Activated CD4-positive, alpha-beta T cell treated with anti-CD3 and anti-CD28 coated beads for 4 hours (primary cell): ENCODE results near the gene ZSCAN21.

Experiments used
- DNase-seq, 2 donors: peaks; one replicate each; pipeline ENCODE4 v3.0.0-alpha.2; 2020

Gene ZSCAN21

DNA sequence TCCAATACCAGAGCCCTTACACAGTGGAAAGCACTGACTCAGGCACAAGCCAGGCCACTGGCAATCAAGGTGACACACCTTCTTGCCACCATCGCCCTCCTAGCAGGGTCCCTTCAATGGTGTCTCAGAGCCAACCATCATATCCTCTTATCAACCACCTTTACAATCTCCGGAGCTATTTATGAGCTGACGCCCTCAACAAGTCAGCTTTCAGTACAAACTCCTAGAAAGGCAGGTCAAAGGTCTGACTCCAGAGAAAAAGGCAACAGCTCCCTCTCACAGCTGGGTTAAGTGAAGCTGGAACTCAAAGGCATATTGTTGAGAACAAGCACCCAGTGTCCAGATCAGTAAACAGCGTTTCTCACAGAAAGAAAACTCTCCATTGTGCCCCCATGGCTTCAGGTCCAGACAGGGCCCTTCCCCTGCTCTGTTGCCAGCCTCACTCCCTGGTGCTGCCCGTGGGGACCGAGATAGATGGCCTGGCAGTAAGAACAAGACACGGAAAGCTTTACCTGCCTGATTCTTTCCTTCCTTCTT, 29.5 kb downstream of the ZSCAN21 start:
- no peak for DNase-seq

DNA sequence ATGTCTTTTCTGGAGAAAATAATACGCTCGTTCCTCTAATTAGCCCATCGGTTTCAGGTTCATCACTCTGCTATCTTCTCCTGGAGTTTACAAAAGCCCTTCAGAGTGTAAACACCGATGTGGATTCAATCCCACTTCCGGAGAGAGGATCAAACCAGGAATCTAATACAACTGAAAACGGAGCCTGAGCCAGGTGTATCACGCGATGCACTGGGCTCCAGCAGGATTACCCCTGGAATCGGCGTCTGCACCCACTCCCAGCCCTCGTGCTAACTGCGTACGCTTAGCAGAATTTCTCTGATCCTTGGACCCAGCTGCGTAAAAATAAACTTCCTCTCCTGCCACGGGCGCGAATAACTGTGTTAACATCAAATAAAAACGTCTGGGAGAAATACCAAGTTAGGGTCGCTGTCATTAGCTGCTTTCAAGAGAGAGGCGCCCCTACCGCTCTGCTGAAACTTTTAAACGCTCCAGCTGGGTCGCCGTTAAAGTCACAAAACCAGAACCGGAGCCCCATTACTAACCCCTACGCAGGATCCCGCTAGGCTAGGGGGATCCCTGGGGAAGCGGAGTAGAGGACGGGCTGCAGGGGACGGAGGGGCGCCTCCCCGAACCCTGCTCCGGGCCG, 31.4 kb downstream of the ZSCAN21 start:
- DNase-seq, result no peak

DNA sequence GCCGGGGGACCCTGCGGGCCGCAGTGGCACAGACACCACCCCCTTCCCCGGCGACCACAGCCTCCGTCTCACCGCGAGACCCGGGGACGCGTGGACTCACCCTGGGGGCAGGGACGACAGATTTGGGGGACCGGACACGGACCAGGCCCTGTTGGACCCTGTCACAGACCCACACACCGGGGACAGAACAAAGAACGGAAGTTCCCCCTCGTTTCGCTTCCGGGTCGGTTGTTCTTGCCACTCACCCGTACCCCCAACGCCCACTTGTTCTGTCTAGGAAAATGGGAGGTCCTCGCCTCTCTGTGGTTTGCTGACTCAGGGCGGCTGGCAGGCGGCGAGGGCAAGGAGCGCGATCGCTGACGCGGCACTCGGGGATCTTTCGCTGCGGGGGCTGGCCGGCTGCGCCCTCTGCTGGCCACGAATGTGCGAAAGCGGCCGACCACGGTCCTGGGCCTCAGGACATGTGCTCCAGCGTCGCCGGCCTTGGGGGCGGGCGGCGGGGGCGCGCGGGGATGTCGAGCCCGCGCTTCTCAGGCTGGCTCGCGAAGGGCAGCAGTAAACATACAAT, 32.0 kb downstream of the ZSCAN21 start, which contains the start of gene ZNF3:
TSS of gene ZNF3 (minus strand) at position 189 of the 568 bp plus-strand sequence. CDS start 4,366 bp downstream, outside the sequence.
- DNase-seq, result peak; percentile 97

DNA sequence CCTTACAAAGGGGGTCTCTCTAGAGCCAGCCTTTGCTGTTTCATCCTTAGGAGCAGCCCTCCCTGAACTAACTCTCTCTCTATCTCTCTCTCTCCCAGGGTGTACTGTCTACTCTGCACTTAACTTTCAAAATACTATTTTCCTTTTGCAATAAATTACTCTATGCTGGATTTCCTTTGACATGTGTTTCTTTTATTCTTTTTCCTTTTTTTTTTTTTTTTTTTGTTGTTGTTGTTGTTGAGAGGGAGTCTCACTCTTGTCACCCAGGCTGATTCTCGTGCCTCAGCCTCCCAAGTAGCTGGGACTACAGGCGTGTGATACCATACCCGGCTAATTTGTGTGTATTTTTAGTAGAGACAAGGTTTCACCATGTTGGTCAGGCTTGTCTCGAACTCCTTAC, 33.4 kb downstream of the ZSCAN21 start:
- DNase-seq, result no peak

DNA sequence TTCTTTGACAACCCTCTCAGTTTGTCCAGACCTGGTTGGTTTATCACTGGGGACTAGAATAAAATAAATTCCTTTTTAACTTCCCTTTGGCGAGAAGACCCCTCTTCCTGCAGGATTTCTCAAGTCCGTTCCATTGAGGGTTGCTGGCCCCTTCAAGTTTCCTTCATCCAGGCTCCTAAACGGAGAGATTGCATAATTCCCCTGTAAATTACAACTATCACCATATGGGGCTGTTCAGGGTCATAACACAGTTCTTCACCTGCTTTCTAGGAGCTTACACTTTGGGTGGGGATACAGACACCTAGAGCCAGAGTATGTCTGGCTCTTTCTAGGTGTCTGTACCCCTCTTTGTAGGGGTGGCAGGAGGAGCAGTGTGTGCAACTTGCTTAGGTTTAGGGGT, 35.9 kb downstream of the ZSCAN21 start:
- no peak for DNase-seq

DNA sequence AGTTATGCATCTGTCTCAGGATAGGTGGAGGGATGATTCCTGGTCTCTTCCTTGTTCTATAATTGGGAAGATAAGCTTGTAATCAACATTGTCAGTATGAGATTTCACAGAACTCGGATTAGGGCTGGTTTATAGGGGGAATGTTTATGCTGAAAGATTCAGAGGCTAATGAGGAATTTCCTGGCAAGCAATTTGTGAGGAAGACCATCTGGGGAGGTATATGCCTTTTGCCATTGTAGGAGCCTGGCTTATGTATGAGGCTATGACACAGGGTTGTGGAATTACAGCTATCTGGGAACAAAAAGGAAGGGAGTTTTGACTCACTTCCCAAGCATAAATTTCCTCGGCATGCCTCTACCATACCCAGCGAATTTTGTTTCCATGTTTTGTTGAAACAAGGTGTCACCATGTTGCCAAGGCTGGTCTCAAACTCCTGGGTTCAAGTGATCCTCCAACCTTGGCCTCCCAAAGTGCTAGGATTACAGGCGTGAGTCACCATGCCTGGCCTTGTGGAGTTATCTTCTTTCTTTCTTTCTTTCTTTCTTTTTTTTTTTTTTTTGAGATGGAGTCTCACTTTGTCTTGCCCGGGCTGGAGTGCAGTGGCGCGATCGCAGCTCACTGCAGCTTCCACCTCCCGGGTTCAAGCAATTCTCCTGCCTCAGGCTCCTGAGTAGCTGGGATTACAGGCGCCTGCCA, 37.6 kb downstream of the ZSCAN21 start:
- no peak for DNase-seq

DNA sequence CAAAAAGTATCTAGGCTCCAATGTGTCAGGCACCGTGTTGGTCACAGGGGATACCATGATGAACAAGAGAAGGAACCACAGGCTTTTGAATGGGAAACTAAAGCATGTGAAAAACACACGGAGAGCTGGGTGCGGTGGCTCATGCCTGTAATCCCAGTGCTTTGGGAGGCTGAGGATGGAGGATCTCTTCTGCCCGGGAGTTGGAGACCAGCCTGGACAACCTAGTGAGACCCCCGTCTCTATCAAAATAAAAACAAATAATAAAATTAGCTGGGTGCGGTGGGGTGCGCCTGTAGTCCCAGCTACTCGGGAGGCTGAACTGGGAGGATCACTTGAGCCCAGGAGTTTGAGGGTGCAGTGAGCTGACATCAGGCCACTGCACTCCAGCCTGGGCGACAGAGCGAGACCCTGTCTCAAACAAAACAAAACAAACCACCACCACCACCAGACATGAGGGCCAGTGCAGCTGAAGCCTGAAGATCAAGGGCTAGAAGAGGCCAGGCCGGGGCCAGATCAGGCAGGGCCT, 38.6 kb downstream of the ZSCAN21 start:
- DNase-seq, result no peak

DNA sequence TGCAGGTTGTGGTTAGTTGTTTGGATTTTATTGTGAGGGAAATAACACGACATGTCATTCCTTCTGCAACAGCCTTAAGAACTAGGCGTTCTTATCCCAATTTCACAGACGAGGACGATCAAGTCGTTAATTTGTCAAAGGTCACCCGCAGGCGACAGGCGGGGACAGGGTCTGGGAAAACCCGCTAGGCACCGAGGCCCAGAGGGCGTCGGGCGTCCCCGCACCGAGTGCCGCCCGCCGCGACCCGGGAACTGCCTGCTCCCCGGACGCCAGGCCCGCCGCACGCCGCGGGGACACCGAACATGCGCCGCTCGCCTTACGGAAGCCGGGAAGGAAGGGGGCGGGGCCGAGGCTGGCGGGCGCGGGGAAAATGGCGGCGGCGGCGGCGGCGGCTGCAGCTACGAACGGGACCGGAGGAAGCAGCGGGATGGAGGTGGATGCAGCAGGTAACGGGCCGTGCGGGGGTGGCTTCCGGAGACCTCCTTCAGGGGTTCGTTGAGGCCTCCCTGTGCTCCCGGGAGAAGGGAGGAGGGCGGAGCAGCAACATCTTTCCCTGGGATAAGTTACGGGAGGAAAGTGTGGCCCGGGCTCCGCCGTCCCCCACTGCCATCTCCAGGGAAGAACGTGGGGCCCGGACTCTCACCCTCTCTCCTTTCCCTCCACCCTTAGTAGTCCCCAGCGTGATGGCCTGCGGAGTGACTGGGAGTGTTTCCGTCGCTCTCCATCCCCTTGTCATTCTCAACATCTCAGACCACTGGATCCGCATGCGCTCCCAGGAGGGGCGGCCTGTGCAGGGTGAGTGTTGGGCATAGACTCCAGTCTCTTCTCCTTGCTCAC, 39.3 kb downstream of the ZSCAN21 start, which contains the start of gene COPS6:
TSS of gene COPS6 (plus strand) at position 349 of the 837 bp plus-strand sequence. CDS start at position 371, 22 bp downstream.
- DNase-seq, result peak; percentile 83 to 85

DNA sequence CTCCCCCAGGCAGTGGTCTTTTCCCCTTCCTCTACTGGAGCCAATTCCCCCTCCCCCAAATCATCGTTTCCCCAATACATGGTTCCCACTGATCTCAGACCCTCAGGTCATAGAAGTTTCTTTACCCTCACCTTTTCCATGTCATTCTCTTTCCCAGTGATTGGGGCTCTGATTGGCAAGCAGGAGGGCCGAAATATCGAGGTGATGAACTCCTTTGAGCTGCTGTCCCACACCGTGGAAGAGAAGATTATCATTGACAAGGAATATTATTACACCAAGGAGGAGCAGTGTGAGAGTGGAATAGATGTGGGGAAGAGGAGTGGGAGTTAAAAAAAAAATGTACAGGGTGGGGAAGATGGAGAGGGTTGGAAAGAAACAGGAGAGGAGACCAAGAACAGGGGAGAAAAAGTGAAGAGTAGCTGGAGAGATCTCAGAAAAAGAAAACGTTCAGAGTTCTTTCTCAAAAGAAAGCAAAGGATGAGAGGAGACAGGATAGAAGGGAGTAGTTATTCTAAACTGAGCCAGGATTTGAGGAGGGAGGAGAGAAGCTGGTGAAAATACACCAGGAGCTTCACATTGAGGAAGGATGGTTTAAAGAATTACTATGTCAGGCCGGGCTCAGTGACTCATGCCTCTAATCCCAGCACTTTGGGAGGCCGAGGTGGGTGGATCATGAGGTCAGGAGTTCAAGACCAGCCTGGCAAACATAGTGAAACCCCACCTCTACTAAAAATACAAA, 40.1 kb downstream of the ZSCAN21 start:
- no peak for DNase-seq

DNA sequence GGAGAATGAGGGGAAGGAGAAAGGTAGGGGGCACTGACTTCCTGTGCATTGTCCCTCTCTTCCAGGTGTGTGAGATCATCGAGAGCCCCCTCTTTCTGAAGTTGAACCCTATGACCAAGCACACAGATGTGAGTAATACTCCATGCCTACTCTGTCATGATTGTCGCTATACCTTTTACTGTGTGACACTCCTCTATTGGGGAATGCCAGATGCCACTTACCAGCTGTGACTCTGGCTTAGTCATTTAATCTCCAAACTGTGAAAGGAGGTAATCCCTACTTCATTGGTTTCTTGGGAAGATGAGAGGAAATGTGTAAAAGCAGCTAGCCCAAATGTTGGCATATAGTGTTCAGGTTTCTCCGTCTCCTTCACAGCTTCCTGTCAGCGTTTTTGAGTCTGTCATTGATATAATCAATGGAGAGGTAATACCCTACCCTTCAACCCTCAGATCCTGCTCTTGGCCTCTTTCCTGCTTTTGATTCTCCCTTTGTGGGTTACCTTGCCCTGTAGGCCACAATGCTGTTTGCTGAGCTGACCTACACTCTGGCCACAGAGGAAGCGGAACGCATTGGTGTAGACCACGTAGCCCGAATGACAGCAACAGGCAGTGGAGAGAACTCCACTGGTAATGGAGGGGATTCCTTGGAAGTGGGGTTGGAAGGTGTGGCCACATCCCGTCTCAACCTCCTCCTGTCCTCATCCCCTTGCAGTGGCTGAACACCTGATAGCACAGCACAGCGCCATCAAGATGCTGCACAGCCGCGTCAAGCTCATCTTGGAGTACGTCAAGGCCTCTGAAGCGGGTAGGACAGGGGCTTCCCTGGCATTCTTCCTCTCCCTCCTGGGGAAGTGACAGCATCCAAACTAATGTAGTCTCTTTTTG, 41.2 kb downstream of the ZSCAN21 start:
- no peak for DNase-seq

DNA sequence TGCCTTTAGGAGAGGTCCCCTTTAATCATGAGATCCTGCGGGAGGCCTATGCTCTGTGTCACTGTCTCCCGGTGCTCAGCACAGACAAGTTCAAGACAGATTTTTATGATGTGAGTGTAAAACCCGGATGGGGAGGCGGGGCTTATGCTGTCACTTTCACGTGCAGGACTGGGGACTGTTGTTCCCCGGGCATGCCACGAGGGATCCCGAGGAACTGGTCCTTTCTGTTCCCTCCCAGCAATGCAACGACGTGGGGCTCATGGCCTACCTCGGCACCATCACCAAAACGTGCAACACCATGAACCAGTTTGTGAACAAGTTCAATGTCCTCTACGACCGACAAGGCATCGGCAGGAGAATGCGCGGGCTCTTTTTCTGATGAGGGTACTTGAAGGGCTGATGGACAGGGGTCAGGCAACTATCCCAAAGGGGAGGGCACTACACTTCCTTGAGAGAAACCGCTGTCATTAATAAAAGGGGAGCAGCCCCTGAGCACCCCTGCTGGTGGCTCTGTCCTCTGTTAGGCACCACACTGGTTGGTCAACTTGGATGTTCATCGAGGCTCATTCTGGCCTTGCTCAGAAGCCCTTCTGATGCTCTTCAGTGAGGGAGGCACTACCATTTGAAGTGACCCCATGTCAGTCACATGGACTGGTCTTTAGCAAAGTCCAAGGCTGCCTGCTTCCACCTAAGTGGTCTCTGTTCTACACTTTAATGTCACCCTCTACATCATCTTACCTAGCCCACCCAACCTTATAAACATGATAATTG, 42.0 kb downstream of the ZSCAN21 start:
- no peak for DNase-seq

DNA sequence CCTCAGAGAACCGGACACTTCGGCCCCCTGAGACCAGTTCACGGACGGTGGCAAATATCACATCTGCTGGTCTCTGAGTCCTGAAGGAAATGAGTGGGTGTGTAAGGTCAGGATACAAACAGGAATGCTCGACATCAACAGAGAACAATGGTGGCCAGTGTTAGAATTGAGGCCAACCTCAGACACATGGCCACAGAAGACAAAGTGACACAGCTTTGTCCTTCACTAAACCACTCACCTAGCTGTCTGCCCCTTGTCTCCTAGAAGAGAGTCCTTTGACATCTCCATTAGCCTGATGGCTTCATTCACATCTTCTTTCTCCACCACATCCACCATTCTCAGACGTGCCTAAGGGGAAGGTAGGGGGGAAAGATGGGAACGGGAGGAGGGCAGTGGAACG, 43.5 kb downstream of the ZSCAN21 start:
- no peak for DNase-seq

DNA sequence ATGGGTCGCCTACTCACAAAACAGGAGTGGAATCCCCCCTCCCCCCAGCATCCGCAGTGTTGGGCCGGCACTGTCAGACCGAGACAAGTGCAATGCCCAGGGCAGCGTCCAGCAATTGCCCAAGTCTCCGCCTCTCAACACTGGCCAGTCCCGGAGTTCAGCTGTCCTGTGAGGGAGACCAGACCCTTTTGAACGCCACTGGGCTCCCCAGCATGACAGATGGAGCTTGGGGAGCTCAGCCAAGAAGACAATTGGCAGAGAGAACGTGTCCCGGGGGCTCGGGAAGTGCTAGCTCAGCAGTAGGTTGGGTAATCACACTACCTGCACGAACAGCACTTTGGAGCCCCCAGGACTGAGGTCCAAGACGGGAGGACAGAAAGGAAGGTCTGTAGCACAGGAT, 43.9 kb downstream of the ZSCAN21 start:
- no peak for DNase-seq

DNA sequence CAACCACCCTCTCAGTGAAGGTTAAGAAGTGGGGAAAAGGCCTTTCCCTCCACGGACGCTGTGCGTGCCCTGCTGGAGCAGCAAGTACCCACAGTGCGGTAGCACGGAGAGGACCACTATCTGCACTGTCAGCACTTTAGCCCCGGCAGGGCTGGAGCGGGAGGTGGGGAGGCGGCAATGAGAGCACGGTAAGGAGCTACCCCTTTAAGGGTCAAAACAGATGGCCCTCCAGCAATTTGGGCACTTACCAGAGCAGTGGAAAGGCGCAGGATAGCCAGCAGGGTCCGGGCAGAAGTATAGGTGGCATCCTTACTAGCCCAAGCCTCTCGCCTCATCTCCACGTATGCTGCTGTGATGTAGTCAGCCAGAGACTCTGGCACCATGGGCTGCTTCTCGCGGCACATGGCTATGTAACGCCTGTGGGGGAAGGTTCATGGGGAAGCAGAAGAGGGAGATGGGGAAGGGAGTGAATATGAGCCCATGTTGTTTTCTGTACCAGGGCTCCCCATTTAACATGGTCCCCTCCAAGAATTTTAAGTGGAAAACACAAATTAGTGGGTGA, 44.4 kb downstream of the ZSCAN21 start:
- DNase-seq, result no peak

DNA sequence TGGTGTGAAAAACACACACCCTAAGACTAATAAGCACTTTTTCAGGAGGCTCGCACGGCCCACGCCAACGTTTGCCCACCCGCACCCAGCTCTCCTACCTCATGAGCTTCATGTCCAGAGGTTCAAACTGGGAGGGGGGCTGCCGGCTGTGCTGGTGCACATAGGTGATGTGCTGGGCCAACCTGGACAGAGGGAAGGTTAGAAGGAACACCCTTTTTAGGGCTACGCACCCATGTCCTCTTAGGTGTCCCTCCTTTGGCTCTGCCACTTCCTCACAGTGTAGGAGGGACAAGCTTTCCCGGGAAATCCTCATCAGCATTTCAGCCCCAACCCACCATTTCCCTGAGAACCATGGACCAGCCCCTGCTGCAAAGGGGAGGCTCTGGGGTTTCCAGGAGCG, 45.7 kb downstream of the ZSCAN21 start:
- DNase-seq, result no peak

DNA sequence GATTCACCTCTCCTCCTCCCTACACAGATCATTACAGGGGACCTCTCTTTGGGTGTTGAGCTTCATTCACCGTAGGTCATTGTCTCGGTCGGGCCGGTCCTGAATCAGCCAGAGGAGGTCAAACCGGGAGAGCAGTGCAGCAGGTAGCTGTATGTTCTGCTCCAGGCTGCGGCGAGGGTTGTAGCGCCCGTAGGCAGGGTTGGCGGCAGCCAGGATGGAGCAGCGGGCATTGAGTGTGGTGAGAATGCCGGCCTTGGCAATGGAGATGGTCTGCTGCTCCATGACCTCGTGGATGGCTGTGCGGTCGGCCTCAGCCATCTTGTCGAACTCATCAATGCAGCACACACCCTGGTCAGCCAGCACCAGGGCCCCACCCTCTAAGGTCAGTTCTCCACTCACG, 46.1 kb downstream of the ZSCAN21 start:
- no peak for DNase-seq

DNA sequence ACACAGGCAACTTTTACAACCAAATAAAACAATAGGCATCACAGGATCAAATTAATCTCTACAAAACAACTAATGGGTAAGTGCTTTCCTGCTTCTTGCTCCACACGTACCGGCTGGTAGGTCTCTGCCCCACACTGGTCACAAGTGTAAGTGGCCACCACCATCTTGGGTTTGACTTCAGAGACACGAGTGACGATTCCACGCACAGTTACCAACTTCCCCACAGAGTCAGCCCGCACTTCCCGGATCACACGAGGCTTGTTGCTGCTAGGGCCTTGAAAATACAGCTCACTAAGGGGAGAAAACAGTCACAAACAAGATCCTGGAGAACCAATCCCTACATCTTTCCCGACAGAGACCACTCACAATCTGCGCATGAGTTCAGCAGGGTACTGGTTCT, 49.3 kb downstream of the ZSCAN21 start:
- DNase-seq, result no peak

DNA sequence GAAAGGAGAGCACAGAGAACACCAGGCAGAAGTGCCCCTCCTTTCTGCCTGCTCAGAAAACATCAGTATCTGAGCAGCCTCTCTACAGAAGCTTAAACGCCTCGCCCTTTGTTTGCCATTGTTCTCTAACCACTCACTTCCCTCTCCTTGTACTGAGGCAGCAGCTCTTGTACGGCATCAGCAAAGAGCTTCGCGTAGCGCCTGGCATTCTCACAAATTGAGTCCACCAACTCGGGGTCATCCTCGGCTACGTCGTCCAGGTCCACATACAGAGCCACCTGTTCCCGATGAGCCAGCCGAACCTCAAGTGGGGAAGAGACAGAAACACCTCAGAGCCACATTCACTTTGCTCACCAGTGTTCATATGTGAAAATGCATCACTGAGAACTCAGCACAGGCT, 49.9 kb downstream of the ZSCAN21 start:
- DNase-seq, result no peak

DNA sequence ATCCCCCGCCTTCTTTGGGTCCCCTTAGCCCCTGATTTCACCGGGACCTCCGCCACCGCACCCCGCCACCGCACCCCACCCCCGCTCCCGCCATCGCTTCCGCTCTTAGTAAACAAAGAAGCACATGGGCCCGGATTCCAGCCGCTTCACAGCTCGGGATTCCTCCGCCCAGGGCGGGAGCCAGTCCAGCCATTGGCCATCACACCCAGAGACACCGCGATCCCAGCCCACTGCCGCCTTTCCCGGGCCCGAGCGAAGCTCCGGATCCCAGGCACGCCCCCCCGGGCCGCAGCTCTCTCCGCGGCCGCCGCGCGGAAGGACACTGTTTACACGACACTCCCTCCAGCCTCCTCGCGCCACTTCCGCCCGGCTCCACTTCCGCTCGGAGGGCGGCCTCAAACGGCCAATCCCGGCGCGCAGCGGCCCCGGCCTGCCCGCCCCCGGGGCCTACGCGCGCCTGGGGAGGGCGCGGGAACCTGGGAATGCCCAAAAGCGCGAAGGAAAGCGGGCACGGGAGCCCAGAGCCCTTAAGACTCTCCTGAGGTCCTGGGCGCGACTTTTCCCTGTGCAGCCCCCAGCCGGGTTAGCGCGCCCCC, 50.9 kb downstream of the ZSCAN21 start:
- peak; percentile 84 to 88 for DNase-seq
